Stimulated activated CD8-positive, alpha-beta memory T cell treated with anti-CD3 and anti-CD28 coated beads, Interleukin-15, amount 100 ng/mL, for 4 hours (primary cell): ENCODE results near the gene UBE2E2.

Experiments
- DNase-seq, 2 donors: peaks; one replicate each; pipeline ENCODE4 v3.0.0-alpha.2; 2020; ENCODE audit warnings: low read depth in 2 of 2

The UBE2E2 gene

DNA sequence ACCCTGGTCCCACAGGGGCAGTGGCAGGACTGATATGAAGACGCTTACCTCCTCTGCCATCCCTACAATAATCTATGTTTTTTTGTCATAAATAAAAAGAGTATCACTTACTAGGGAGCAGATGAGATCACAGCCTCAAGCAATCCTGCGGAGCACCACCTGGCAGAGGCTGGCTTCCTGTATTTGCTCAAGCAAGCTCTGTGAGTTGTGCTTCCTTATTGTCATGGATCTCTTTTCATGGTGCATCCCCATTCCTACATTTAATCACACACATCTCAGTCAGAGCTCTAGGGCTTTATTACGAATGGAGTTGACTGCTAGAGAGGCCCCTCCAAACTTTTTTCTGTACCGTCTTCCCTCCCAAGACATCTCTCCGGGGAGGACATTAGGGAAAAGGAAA, 186.0 kb downstream of the UBE2E2 start:
- no peak for DNase-seq

DNA sequence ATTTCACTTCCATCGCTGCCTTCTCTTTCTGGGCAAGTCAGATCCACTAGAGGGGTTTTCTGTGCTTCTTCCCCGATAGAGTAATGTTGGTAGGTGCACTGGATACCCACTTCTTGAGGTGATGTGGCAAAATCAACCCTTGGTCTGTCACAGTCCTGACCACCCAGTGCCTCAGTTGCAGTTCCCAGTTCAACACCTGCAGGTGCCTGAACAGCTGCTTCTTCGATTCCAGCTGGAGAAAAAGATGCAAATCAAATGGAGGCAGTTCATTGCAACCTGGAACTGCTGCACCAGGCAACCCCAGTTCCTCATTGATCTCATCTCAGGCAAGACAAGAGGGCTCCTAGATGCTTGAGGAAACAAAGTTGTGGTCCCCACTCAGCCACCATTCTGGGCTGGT, 186.6 kb downstream of the UBE2E2 start:
- DNase-seq = no peak

DNA sequence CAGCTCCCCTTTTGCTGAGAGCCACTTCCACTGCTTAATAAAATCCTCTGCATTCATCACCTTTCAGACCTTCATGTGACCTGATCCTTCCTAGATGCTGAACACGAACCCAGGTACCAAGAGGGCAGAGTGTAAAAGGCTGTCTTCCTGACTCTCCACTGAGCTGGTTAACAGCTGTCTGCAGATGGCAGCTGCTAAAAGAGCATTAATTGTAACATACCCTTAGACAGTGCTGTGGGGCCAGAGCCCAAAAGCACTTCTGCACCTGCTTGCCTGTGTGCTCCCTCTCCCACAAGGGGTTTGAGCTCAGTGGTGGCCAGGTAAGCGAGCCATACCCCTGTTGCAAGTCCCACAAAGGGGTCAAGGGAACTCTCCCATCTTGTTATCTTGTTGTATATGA, 187.3 kb downstream of the UBE2E2 start:
- no peak for DNase-seq

DNA sequence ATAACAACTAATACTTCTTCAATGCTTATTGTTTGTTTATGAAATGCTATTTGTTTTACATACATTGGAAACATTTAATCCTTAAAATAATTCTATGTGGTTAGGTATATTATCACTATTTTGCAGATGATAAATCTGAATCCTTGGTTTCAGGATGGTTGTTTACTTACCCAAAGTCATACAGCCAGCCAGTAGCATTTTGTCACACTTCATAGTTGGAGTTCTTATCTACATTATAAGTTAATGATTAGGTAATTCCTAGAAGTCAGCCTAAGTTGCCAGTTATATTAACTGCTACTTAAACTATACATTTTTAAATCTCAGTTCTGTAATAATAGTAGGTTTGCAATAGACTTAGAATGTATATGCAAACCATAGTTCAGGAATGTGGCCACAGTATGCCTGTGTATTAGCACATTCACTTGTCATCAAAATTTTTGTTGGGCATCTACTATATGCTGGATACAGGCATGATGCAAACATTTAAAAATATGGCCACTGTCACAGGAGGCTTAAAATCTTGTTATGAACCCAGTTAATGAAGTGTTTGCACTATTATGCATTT, 187.9 kb downstream of the UBE2E2 start:
- no peak for DNase-seq

DNA sequence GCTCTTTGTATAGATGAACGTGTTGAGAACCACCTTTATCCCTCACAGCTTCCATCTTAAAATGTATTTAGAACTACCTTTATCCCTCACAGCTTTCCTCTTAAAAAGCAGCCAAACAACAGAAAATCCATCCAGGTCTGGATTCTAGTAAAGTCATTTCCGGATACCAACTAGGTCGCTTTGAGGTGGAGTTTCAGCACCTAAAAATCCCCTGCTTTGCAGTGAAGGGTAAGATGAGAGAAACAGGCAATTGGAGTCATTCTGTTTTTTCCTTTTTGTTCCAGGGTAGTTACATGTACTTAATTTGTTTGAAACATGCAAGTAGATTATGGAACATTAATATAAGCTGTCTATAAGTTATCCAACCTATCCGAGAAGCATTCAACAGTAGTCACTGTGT, 192.0 kb downstream of the UBE2E2 start:
- DNase-seq = no peak

DNA sequence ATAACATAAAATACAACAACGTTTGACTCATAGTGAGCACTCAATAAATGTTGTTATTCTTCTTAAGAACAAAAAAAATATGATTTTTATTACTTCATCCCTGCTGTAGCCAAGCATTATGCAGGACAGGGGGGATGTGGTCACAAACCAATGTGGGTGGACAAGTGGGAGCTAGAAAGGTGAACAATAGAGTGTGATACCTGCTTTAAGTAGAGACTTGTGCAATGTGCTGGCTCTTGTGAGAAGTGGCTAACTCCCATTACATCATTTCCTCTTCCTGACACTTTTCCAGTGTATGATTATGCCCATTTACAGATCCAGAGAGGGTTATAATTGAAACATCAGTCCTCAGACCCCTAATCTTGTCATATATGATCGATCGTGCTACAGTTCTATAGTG, 193.6 kb downstream of the UBE2E2 start:
- no peak for DNase-seq

DNA sequence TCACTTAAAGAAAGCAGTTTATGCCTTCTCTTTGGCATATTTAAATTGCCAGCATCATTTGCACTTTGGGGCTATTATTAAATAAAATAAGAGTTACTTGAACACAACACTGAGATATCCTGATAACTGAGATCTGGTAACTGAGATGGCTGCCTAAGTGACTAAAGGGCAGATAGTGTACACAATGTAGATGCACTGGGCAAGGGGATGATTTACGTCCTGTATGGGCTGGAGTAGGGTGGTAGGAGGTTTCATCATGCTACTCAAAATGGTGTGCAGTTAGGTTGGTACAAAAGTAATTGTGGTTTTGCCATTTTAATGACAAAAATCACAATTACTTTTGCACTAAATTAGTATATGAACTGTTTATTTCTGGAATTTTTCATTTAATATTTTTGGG, 196.1 kb downstream of the UBE2E2 start:
- DNase-seq = no peak

DNA sequence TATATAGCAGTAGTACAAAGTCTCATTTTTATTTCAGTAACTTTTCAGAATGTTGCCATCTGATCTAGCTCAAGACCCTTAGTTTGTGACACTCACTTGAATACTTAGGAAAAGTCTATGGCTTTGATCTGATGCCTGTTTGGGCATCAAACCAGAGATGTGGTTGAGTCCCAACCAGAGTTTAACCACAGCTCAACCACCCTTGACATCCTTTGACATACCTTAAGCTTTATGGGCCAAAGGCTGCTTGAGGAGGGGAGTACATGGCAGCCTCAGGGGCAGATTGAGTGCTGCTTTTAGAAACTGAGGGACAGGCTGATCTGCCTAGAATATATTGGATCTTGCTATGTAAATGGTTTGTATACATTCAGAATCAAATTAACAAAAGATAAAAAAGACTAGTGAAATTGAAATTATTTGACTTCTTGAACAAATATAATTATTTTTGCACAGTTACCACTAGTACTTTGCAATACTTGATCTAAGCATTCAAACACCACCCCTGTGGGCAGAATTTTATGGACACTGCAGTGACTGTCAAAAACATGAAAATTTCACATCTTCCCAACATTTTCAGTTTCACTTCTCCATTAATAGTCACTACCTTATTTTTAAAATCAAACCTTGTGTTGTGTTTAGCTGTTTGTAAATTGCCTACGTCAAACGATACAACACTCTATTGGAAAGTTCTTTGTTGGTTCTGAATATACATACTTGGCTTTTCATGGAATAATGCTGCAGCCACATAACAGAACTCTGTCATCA, 199.8 kb downstream of the UBE2E2 start:
- DNase-seq = no peak

DNA sequence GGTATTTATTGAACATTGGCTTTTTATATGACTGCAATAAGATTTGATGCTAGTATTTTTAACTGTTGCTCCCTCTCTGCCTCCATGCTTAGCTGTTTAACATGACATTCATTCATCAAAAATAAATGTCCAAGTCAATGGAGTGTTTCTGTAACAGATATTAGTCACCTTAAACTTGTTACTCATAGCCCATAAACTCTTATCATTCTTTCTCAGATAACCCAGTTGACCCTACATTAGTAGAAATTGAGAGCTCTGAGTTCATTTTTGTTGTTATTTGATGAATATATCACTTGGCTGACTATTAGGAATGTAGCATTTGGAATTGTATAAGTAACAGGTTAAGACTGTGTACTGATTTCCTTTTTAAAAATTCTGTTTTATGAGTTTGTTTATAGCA, 201.1 kb downstream of the UBE2E2 start:
- no peak for DNase-seq

DNA sequence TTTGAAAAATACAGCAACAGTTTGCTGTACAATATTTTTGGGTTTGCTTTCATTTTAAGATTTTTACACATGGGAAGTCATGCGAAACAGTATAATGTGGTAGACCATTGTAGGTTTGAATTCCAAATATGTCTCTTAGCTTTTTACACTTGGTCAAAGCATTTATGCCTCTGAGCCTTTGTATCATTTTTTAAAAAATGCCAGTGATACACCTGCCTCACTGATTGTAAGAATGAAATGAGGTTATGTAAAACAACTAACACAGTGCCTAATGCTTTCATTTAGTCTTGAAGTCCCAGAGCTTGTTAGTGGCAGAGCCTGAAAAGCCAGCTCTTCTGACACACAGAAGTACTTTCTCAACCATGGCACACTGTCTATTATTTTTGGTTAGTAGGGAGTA, 202.0 kb downstream of the UBE2E2 start:
- no peak for DNase-seq

DNA sequence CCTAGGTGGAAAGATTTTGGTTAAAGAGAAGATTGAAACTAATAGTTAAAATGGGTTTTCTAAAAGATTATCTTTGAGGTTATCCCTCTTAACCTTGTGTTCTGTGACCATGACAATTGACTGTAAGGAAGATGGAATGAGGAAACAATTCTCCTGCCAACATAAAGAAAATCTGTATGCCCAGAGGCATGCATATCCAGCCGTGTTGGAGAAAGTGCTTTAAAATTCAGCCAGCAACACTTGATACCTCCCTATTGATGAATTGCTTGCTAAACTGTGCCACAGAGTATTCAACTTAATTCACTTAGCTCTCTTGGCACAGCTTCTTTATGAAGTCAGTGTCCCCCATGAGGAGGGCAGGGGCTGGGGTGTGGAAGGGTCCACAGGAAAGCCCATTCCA, 203.5 kb downstream of the UBE2E2 start:
- no peak for DNase-seq

DNA sequence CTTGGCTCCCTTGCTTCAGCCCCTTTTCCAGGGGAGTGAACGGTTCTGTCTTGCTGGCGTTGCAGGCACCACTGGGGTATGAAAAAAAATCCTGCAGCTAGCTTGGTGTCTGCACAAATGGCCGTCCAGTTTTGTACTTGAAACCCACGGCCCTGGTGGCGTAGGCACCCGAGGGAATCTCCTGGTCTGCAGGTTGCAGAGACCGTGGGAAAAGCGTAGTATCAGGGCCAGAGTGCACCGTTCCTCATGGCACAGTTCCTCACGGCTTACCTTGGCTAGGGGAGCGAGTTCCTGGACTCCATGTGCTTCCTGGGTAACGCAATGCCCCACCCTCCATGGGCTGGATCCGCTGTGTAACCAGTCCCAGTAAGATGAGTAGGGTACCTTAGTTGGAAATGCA, 214.9 kb downstream of the UBE2E2 start:
- DNase-seq = no peak

DNA sequence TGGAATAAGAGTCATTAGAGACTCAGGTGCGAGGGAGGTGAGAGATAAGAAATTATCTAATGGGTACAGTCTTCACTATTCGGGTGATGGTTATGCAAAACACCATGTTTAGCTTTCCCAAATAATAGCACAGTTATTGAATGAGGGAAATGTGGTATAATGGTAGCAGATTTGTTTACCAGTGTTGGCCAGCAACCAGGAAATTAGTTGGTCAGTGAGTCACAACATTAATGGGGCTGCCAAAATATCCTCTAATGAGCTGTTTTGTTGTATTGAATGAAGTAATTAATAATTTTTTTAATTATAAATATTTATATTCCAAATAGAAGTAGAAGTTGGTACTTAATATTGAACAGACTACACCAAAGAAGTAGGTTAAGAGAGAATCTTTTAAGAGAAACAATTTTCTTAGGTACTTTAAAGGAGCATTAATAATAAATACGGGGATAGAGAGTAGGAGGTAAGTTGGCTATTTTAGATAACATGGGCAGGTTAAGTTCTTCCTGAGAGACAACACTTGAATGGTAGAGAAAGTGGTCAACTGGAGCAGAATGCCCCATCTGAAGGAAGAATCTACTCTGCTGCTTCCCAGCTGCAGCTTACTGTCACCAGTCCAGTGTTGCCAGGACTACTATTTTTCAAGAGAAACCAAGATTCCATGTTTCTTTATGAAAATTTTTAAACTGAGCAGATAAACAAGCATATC, 218.8 kb downstream of the UBE2E2 start:
- DNase-seq = no peak

DNA sequence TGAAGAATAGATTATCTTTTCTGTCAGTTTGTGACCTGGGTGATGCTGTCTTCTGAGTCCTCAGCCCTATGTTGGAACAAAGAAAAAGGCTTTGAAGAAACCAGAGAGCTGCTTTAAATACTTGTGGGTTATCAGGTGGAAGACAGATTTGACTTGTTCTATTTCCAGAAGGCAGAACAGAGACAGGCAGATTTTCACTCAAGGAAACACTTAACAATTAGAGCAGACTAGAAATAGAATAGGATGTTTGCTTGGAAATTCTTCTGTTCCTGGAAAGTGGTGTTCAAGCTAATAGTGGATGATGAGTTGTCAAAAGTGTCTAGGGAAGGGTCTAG, 219.4 kb downstream of the UBE2E2 start:
- DNase-seq = no peak

DNA sequence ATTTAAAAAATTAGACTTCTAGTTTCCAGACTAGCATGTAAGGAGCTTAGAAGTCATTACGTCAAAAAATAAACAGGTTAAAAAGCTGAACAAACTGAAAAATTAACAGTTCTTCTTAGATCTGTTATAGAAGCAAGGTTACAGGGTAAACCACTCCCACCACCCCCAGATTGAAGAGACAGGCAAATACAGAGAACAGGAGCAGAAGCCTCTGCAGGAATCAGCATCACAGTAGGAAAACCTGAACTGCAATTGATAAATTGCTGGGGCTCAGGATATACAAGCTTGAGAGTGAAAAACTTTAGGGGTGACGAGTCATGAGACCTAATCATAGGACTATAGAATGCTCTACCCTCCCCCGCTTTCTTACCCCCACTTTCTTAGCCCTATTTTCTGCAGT, 222.3 kb downstream of the UBE2E2 start:
- no peak for DNase-seq

DNA sequence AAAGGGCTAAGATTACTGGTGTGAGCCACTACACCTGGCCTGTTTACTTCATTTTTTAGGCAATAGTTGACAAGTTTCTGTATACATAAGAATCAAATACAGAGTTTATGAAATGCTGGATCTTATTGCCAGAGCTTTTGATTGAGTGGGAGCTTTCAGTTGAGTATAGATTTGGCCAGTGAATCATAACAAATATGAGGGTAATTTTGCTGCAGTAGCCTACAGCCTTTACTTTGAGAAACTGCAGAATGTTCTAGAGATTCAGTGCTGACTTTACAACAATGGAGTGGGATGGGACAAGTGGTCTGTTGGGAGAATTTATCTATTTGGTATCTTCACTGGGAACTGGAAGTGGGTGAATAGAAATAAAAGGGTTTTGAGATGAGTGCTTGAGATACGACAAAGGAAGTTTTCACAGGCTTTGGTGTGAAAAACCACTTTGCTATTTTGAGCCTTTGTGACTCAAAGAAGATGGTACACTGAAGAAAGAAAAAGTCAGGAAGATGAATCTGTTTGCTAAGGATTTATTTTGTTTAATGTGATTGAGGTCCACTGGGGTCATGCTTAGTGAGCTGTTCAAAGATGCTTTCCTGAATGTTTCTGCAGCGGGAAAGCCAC, 227.8 kb downstream of the UBE2E2 start:
- no peak for DNase-seq

DNA sequence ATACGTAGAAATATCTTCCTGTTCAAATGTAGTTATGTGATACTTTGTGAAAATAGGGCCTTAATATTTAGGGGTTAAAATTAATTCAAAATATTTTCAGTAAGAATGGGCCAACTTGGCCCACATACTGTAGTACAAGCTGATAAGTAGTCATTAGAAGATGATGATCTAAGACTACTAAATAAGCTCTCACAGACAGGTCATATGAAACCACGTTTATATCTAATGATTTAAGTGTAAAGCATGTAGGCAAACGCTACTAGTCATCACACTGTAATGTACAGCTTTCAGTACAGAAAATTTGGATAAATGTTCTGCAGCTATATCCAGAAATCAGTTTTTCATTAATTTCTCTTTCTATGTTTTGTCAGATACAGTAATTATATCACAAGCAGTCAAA, 228.6 kb downstream of the UBE2E2 start:
- no peak for DNase-seq

DNA sequence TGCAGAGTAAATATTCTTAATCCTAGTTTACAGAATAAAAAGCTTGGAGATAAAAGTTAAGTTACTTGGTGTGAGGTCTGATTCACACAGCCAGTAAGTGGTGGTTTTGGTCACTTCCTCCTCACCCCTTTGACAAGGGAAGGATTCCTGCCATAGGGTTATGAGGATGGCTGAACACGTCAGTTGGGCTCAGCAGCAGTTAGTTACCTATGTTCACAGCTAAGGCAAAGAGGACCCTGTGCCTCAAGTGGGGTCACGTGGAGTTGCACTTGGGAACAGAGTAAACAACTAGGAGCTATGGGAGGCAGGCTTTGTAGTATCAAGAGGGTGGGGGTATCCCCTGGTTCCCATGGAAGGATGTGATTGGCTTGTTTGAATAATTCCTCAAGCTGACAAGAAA, 232.2 kb downstream of the UBE2E2 start:
- DNase-seq = no peak

DNA sequence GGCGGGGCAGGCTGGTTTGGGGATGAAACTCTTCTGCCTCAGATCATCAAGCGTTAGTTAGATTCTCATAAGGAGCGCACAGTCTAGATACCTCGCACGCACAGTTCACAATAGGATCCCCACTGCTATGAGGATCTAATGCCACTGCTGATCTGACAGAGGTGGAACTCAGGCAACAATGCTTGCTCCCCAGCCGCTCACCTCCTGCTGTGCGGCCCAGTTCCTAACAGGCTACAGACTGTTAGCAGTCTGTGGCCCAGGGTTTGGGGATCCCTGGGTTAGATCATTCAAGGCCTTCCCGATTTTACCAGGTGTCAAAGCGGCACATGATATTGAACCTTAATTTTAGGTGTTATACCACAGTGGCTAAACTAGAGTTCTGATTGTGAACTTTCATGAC, 232.8 kb downstream of the UBE2E2 start:
- no peak for DNase-seq

DNA sequence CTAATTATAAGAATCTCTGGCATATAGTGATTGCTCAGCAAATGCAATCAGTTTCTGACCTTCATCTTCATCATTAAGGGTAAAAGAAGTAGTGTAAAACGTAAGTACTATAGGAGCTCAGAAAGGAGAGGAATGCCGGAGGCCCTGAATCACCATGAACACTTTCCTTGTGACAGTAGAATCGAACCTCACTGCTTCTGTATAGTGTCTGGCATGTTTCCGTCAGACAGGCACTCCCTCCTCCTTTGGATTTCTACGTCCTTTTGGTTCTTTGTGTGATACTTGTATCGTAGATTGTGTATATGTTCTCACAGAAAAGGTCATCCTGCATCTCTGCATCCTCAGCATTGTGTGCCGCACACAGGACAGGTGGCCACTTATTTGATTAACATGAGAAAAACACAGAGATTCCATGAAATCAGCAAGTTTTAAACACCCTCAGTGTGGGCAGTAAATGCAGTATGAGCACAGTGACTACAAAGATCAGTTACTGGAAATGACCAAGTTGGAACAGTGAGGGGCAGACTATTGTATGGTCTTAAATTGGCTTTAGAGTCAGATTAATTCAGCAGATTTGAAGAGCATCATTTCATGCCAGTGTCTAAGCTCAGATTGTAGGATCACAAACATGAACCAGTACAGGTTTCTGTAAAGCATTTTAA, 234.5 kb downstream of the UBE2E2 start:
- DNase-seq = no peak

DNA sequence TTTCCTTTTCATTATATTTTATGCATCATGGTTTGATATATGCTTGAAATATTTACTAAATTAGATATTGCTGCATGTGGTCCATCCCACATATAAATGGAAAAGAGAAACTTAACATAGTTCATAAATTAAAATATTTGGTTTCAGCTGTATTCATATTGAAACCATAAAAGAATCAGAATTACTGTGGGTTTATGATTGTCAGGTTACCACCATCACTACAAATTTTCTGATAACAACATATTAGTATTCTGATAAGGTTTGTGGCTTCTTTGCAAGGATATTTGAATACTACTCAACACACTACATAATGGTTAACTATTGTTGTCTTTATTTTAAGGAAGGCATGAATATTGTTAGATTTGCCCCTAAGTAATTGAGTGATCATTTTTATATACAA, 235.5 kb downstream of the UBE2E2 start:
- no peak for DNase-seq

DNA sequence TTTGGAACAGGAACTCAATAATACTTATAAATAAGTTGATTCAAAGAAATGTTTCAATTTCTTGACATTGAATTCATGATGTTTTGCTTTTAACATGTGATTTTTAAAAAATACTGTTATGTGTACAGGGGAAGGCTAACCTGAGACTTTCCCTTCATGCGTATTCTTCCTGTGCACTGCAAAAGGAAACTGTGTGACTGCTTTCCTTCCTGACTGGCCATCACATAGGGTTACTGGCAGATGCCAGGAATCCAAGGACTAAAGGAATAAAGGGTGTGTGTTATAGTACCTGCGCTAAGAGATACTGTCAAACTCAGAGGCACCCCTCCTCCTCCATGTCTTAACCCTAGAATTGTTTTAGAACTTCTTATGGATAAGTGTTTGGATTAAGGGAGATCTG, 236.0 kb downstream of the UBE2E2 start:
- no peak for DNase-seq
